ENCODE measurements around the gene DLGAP5.

The DLGAP5 gene

GRCh38 chr14:55129086-55129427 lies 62.3 kb downstream of the DLGAP5 start, which contains the start of gene LGALS3:
LGALS3 (plus strand) TSS chr14:55129252; CDS start chr14:55137374, 8,122 bp downstream.
- no peak for DNase-seq (ENCODE audit: low read depth in 2 of 2)

GRCh38 chr14:55128386-55129085 lies 62.8 kb downstream of the DLGAP5 start:
- no peak for DNase-seq (ENCODE audit: low read depth in 2 of 2)

- no peak for DNase-seq (ENCODE audit: low read depth in 2 of 2)
Observed at GRCh38 chr14:55127460-55127951, 63.9 kb downstream of the DLGAP5 start.

- DNase-seq (ENCODE audit: low read depth in 2 of 2) = no peak
Observed at GRCh38 chr14:55126932-55127459, 64.4 kb downstream of the DLGAP5 start.

GRCh38 chr14:55126034-55126433 lies 65.4 kb downstream of the DLGAP5 start:
- no peak for DNase-seq (ENCODE audit: low read depth in 2 of 2)

GRCh38 chr14:55125403-55125802 lies 66.0 kb downstream of the DLGAP5 start:
- no peak for DNase-seq (ENCODE audit: low read depth in 2 of 2)

GRCh38 chr14:55124774-55125386 lies 66.5 kb downstream of the DLGAP5 start:
- no peak for DNase-seq (ENCODE audit: low read depth in 2 of 2)

- no peak for DNase-seq (ENCODE audit: low read depth in 2 of 2)
Observed at GRCh38 chr14:55123852-55124639, 67.3 kb downstream of the DLGAP5 start.

GRCh38 chr14:55123101-55123500 lies 68.3 kb downstream of the DLGAP5 start:
- no peak for DNase-seq (ENCODE audit: low read depth in 2 of 2)

GRCh38 chr14:55122440-55122986 lies 68.9 kb downstream of the DLGAP5 start:
- DNase-seq (ENCODE audit: low read depth in 2 of 2) = no peak

- DNase-seq (ENCODE audit: low read depth in 2 of 2) = no peak
Observed at GRCh38 chr14:55121628-55122439, 69.6 kb downstream of the DLGAP5 start.

- DNase-seq (ENCODE audit: low read depth in 2 of 2) = no peak
Observed at GRCh38 chr14:55120571-55121495, 70.6 kb downstream of the DLGAP5 start.

- no peak for DNase-seq (ENCODE audit: low read depth in 2 of 2)
Observed at GRCh38 chr14:55118761-55119160, 72.6 kb downstream of the DLGAP5 start.

- DNase-seq (ENCODE audit: low read depth in 2 of 2) = no peak
Observed at GRCh38 chr14:55117803-55118441, 73.5 kb downstream of the DLGAP5 start.

- DNase-seq (ENCODE audit: low read depth in 2 of 2) = no peak
Observed at GRCh38 chr14:55116246-55117030, 74.9 kb downstream of the DLGAP5 start.

GRCh38 chr14:55115861-55116245 lies 75.5 kb downstream of the DLGAP5 start:
- no peak for DNase-seq (ENCODE audit: low read depth in 2 of 2)

GRCh38 chr14:55115460-55115859 lies 75.9 kb downstream of the DLGAP5 start:
- DNase-seq (ENCODE audit: low read depth in 2 of 2) = no peak

GRCh38 chr14:55114720-55115119 lies 76.7 kb downstream of the DLGAP5 start:
- DNase-seq (ENCODE audit: low read depth in 2 of 2) = no peak

All from stimulated activated CD4-positive, alpha-beta T cell treated with anti-CD3 and anti-CD28 coated beads, Interleukin-1b, Interleukin-23, amount 100 ng/mL, for 1 hour (primary cell).